Smooth muscle cell (in vitro differentiated cells): ENCODE results near the gene PGRMC1. TPM values are rescaled to one million over a fixed set of nuclear protein-coding genes. Genes with fewer than 3 reads are reported as not detected.

Source experiments
- DNase-seq: peaks from one replicate; lab custom pipeline; 2025; ENCODE audit not compliant: unreplicated experiment; lab: John Stamatoyannopoulos, UW
- H2AFZ ChIP-seq: fragments of 200-600 bp; sonication (generic); 2 replicates; pipeline ENCODE4 v1.6.0; 2016; ENCODE audit warnings: antibody characterized with exemption, low read depth, mild to moderate bottlenecking
- H3F3A ChIP-seq: fragments of 200-600 bp; sonication (generic); 2 replicates; pipeline ENCODE4 v1.6.0; 2017; ENCODE audit warnings: antibody characterized with exemption, low read depth
- H3K27ac ChIP-seq: fragments of 200-600 bp; sonication (generic); 2 replicates; pipeline ENCODE4 v1.5.1; 2016; ENCODE audit warnings: low read depth, mild to moderate bottlenecking
- H3K27me3 ChIP-seq: fragments of 200-600 bp; sonication (generic); 2 replicates; pipeline ENCODE4 v1.6.1; 2016; ENCODE audit warnings: low read depth, mild to moderate bottlenecking
- H3K36me3 ChIP-seq: fragments of 200-600 bp; sonication (generic); 2 replicates; pipeline ENCODE4 v1.5.1; 2016; ENCODE audit warnings: low read depth
- H3K4me1 ChIP-seq: fragments of 200-600 bp; sonication (generic); 2 replicates; pipeline ENCODE4 v1.5.1; 2016; ENCODE audit warnings: low read depth
- H3K4me2 ChIP-seq: fragments of 200-600 bp; sonication (generic); 2 replicates; pipeline ENCODE4 v1.6.0; 2016; ENCODE audit warnings: mild to moderate bottlenecking
- H3K4me3 ChIP-seq: fragments of 200-600 bp; sonication (generic); 2 replicates; pipeline ENCODE4 v1.5.1; 2016; ENCODE audit warnings: mild to moderate bottlenecking
- H3K79me2 ChIP-seq: fragments of 200-600 bp; sonication (generic); 2 replicates; pipeline ENCODE4 v1.6.0; 2016; ENCODE audit warnings: low read depth, mild to moderate bottlenecking
- H3K9ac ChIP-seq: fragments of 200-600 bp; sonication (generic); 2 replicates; pipeline ENCODE4 v1.6.0; 2016; ENCODE audit warnings: low read depth
- H3K9me3 ChIP-seq: fragments of 200-600 bp; sonication (generic); replicated peaks from 2 replicates; pipeline ENCODE4 v1.5.1; 2016; ENCODE audit warnings: low read depth
- H4K20me1 ChIP-seq: fragments of 200-600 bp; sonication (generic); 2 replicates; pipeline ENCODE4 v1.6.0; 2016; ENCODE audit warnings: low read depth
- WGBS: methylation state at CpG from one replicate; pipeline ENCODE4 v1.1.7; 2016; ENCODE audit warnings: low lambda C conversion rate; 5-methylcytosine and 5-hydroxymethylcytosine counted together
- polyA plus RNA-seq: library from polyadenylated mRNA; unstranded; fragments of >200 nt; fragmentation: Nextera tagmentation; extraction: Ambion mirVana; gene quantifications from 2 replicates; pipeline ENCODE4 v1.2.1, GENCODE V29; 2016
- total RNA-seq: library from RNA; depleted of rRNA; stranded (reverse); fragments of >200 nt; gene quantifications from 2 replicates; pipeline ENCODE4 v1.2.3, GENCODE V29; 2014
- TF ChIP-seq, protein P1 (sequence below): fragments of 200-600 bp; sonication (generic); IDR thresholded peaks from 2 replicates; pipeline ENCODE4 v1.5.1; 2017; ENCODE audit warnings: borderline replicate concordance, mild to moderate bottlenecking, antibody characterized with exemption; ENCODE audit not compliant: insufficient read depth, poor library complexity, severe bottlenecking

PGRMC1 gene
- total and polyA plus RNA-seq, 2 experiments from 2014 or later, result 131 to 169 TPM

DNA sequence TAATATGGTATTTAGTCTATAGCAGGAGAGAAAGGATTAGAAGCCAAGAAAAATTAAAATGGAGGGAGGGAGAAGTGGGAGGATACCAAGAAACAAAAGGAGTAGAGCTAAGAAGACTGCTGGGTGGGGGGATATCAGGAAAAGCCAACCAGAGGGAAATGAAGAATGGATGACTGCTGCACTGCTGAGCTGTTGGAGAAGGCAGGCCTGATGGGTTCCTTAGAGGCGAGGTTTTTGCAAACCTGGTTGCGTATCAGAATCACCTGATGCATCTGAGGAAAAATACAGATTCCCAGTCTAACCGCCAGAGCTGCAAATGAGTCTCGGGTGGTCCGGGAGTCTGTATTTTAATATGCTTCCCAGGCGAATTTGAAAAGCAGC is 1.5 kb downstream of the PGRMC1 start:
- H4K20me1 ChIP-seq, result peaks cover 49% of the 10 kb centered on the region
- H3K27ac ChIP-seq, result peak overlapping the region; percentile 69
- TF ChIP-seq, protein P1, sequence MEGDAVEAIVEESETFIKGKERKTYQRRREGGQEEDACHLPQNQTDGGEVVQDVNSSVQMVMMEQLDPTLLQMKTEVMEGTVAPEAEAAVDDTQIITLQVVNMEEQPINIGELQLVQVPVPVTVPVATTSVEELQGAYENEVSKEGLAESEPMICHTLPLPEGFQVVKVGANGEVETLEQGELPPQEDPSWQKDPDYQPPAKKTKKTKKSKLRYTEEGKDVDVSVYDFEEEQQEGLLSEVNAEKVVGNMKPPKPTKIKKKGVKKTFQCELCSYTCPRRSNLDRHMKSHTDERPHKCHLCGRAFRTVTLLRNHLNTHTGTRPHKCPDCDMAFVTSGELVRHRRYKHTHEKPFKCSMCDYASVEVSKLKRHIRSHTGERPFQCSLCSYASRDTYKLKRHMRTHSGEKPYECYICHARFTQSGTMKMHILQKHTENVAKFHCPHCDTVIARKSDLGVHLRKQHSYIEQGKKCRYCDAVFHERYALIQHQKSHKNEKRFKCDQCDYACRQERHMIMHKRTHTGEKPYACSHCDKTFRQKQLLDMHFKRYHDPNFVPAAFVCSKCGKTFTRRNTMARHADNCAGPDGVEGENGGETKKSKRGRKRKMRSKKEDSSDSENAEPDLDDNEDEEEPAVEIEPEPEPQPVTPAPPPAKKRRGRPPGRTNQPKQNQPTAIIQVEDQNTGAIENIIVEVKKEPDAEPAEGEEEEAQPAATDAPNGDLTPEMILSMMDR, result no peak
- H2AFZ ChIP-seq, result no peak overlapping the region
- no peaks in the 10 kb centered on the region for H3K36me3 ChIP-seq
- H3K4me2 ChIP-seq, result peak overlapping the region; percentile 79
- no peaks in the 10 kb centered on the region for H3F3A ChIP-seq
- H3K79me2 ChIP-seq, result peaks cover 15% of the 10 kb centered on the region
- H3K9ac ChIP-seq, result peak overlapping the region; percentile 86
- DNase-seq, result no peak
- no peaks in the 10 kb centered on the region for H3K9me3 ChIP-seq
- peak overlapping the region; percentile 86 for H3K4me3 ChIP-seq
- H3K4me1 ChIP-seq, result peaks cover 3% of the 10 kb centered on the region
- H3K27me3 ChIP-seq, result no peaks in the 10 kb centered on the region
- 48% methylated on average over 6 of the region's 6 CpGs for WGBS

DNA sequence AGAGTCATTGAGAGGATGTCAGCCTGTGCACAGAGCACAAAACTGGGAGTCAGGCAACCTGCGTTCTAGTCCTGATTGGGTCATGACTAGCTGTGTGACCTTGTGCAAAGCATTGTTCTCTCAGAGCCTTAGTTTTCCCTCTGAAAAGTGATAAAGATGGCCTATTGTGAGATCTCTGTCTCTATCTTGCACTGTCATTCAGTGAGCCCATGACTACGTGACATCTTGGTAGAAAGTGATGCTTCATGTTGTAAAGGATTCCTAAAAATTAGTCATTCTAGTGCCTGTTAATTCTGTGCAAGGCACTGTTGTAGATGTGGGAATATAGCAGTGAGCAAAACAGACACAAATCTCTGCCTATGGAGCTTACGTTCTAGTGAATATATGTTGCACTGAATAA is 2.5 kb downstream of the PGRMC1 start:
- TF ChIP-seq, protein P1, result no peak
- peak overlapping the region; percentile 69 for H3K27ac ChIP-seq
- H3K36me3 ChIP-seq, result no peaks in the 10 kb centered on the region
- H3F3A ChIP-seq, result no peaks in the 10 kb centered on the region
- peaks cover 3% of the 10 kb centered on the region for H3K4me1 ChIP-seq
- H3K4me2 ChIP-seq, result peak overlapping the region; percentile 79
- 49% methylated on average over 3 of the region's 3 CpGs for WGBS
- no peak overlapping the region for H2AFZ ChIP-seq
- H3K27me3 ChIP-seq, result no peaks in the 10 kb centered on the region
- peaks cover 15% of the 10 kb centered on the region for H3K79me2 ChIP-seq
- H3K9ac ChIP-seq, result no peak overlapping the region
- H3K4me3 ChIP-seq, result peak overlapping the region; percentile 86
- H3K9me3 ChIP-seq, result no peaks in the 10 kb centered on the region
- H4K20me1 ChIP-seq, result peaks cover 54% of the 10 kb centered on the region
- DNase-seq, result no peak

DNA sequence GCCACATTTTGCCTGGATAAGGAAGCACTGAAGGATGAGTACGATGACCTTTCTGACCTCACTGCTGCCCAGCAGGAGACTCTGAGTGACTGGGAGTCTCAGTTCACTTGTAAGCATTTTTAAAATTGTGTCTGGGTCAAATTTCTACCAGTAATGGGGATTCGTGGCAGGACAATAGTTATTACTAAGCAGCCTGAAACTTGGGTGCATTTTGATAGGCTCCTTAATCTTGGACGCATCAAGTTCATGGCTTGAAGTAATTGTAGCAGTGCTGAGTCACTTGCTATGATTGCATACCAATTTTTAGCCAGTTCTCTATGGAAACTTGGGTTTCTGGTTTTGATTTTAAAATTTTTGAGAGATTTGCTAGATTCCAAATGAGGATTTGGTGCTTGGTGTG is 4.3 kb downstream of the PGRMC1 start:
- H3K27ac ChIP-seq, result no peak overlapping the region
- H3K4me3 ChIP-seq, result no peak overlapping the region
- peaks cover 3% of the 10 kb centered on the region for H3K4me1 ChIP-seq
- H3F3A ChIP-seq, result no peaks in the 10 kb centered on the region
- no peak overlapping the region for H2AFZ ChIP-seq
- no peak overlapping the region for H3K9ac ChIP-seq
- no peaks in the 10 kb centered on the region for H3K36me3 ChIP-seq
- H4K20me1 ChIP-seq, result peaks cover 54% of the 10 kb centered on the region
- no peaks in the 10 kb centered on the region for H3K9me3 ChIP-seq
- DNase-seq, result no peak
- 78% methylated on average over 3 of the region's 3 CpGs for WGBS
- H3K27me3 ChIP-seq, result no peaks in the 10 kb centered on the region
- no peak overlapping the region for H3K4me2 ChIP-seq
- TF ChIP-seq, protein P1, result no peak
- peaks cover 15% of the 10 kb centered on the region for H3K79me2 ChIP-seq

DNA sequence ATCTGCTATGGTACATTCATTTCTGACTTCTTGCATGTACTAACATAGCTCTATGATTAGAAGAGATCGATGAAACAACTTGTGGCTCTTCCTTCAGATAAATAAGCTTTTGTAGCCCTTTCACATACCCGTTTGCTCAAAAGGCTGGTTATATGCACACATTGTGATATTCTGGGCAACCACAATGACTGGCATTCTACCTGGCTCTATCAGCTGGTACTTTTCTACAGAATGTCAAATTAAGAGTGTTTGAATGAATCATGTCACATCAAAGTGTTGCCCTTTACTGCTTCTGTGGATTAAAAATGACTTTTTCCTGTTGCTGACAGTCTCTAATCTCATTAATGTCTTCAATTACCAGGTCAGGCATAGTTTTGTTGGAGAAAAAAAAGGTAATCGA is 11.6 kb downstream of the PGRMC1 start:
- no peaks in the 10 kb centered on the region for H3K36me3 ChIP-seq
- peaks cover 3% of the 10 kb centered on the region for H4K20me1 ChIP-seq
- no peak overlapping the region for H3K4me2 ChIP-seq
- no peaks in the 10 kb centered on the region for H3K27me3 ChIP-seq
- 76% methylated on average over 3 of the region's 3 CpGs for WGBS
- H3F3A ChIP-seq, result no peaks in the 10 kb centered on the region
- no peak for DNase-seq
- no peak overlapping the region for H2AFZ ChIP-seq
- H3K4me1 ChIP-seq, result no peaks in the 10 kb centered on the region
- H3K9me3 ChIP-seq, result peaks cover 6% of the 10 kb centered on the region
- no peak overlapping the region for H3K4me3 ChIP-seq
- no peak overlapping the region for H3K9ac ChIP-seq
- H3K27ac ChIP-seq, result no peak overlapping the region
- TF ChIP-seq, protein P1, result no peak
- no peaks in the 10 kb centered on the region for H3K79me2 ChIP-seq
